DMS79 (cell line): Measurements from ENCODE around the gene PASK.
A peak's percentile ranks its signal among the peaks of the same experiment; 100 is the strongest.
"Not testable (repeated sequence)": the region's sequence is repeated elsewhere in the genome, so short reads cannot be mapped to it uniquely, and the experiment has no call there.

Experiments used
- DNase-seq: peaks from one replicate; lab custom pipeline; 2025; lab: John Stamatoyannopoulos, UW

Gene PASK

GRCh38 chr2:241105641-241106040 lies 43.6 kb downstream of the PASK start:
- DNase-seq, result no peak

DNA sequence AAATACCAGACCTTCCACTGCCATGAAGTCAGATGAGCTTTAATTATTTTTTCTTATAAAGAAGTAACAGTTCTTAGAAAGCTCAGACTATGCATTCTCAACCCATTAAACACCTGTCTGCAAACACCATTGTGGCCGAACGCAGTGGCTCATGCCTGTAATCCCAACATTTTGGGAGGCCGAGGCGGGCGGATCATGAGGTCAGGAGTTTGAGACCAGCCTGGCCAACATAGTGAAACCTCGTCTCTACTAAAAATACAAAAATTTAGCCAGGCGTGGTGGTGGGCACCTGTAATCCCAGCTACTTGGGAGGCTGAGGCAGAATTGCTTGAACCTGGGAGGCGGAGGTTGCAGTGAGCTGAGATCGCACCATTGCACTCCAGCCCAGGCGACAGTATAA lies 44.7 kb downstream of the PASK start:
- DNase-seq, result not testable (repeated sequence)

DNA sequence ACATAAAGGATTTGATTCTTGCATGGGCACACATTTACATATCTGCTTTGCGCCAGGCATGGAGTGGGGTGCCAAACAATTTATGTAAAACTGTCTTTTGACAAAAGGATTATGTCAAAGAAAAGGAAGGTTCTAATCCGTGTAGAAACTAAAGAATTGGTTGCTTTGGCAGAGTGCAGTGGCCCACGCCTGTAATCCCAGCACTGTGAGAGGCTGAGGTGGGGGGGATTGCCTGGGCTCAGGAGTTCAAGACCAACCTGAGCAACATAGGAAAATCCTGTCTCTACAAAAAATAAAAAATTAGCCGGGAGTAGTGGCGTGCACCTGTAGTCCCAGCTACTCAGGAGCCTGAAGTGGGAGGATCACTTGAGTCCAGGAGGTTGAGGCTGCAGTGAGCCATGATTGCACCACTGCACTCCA lies 46.1 kb downstream of the PASK start:
- peak; percentile 2 for DNase-seq

- DNase-seq, result peak; percentile 57
Measured at GRCh38 chr2:241102239-241102803, 47.0 kb downstream of the PASK start, which contains the start of gene MTERF4. TSS of gene MTERF4 (minus strand) at chr2:241102287. CDS start at chr2:241102273, 14 bp downstream.

DNA sequence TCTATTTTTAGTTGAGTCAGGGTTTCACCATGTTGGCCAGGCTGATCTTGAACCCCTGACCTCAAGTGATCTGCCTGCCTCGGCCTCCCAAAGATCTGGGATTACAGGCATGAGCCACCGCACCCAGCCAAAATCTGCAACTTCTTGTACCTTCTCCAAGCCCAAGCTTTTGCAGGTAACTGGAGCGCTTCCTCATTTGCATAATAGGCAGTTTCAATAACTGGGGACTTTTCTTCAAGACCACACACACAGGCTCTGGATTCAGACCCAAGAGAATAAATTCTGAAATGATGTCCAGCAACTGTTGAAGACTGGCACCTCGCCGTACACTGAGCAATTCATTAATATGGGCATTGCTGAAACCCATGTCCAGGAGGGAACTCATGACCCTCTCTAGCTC lies 50.0 kb downstream of the PASK start:
- no peak for DNase-seq

- no peak for DNase-seq
Measured at GRCh38 chr2:241096979-241097378, 52.3 kb downstream of the PASK start.

- no peak for DNase-seq
Measured at GRCh38 chr2:241095594-241096290, 53.5 kb downstream of the PASK start.

- DNase-seq, result no peak
Measured at GRCh38 chr2:241094924-241095420, 54.3 kb downstream of the PASK start.

DNA sequence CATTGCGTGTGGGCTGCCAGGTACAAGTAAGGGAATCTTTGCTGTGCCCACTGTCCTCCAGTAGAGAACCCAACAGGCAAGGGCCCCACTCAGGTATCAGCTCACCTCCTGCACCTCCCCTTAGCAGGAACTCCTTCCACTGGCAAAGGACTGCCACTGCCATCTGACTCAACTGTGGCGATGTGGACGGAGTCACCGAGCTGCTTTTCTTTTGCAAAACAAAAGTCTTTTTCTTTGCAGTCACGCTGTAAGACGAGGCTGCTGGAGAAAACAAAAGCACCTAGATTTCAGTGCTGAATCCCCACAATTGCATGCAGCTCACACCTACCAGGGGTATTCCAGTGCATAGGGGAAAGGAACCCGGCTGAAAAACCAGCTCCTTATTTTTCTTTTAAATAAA lies 55.1 kb downstream of the PASK start:
- no peak for DNase-seq

- not testable (repeated sequence) for DNase-seq
Measured at GRCh38 chr2:241093133-241093781, 56.0 kb downstream of the PASK start.

DNA sequence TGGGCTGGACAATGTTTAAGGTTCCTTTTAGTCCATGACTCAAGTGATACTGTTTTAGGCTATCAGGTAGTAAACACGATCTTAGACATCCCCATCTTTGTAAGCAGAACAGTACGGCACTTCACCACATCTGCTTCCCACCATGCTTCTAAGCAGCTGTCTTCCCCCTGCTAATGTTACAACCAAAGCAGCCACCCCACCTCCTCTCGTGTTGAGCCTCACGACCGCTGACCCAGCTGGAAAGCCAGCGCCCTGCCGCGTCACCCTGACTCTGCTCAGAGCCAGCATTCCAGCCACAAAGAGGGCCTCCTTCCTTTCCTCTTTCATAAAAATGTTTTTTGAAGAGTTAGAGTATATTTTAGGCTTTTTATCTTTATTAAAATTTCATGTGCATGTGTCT lies 56.6 kb downstream of the PASK start:
- DNase-seq, result no peak

DNA sequence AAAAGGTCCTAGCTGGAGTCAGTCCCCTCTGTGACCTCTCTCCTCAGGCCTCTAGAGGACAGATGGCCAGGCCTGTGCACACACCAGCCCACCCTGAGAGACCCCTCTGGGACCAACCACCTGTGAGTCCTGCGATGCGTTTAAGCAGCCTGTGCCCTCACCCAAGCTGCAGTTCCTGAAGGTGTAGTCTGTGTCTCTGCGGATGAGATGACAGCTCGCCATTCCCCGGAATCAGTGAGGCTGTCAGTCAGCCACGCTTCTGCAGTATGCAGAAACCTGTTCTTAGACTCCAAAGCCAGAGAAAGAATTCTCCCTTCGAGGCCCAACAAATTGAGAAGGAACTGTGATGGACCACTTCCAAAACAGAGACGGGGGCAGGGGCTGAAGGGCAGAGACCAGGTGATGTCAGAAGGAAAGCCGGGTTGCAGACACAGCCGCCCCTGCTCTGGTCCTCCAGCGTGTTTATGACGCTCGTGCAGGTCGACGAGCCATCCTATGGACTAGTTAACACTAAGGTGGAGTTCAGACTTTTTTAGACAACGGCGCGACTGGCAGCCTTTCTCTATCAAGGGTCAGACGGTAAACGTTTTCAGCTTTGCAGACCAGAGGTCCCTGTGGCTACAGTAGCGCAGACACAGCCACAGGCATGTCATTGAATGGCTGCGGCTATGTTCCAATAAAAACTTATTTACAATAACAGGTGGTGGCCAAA lies 57.4 kb downstream of the PASK start:
- DNase-seq, result no peak

DNA sequence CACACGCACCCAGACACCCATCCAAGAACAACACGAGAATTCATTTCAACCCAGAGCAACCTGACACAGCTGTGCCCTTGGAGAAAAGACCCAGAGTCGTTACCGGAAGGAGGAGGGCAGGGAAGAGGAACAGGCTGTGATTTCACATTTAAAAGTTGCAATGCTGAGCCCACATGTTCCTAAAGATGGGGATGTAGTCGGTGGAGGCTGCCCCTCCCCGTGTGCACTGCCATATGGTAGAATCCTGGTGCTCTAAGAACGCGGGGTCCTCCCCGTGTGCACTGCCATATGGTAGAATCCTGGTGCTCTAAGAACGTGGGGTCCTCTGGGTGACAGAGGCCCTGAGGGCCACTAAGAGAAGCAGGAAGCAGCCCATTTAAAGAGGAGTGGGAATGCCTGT lies 58.1 kb downstream of the PASK start:
- DNase-seq, result no peak

DNA sequence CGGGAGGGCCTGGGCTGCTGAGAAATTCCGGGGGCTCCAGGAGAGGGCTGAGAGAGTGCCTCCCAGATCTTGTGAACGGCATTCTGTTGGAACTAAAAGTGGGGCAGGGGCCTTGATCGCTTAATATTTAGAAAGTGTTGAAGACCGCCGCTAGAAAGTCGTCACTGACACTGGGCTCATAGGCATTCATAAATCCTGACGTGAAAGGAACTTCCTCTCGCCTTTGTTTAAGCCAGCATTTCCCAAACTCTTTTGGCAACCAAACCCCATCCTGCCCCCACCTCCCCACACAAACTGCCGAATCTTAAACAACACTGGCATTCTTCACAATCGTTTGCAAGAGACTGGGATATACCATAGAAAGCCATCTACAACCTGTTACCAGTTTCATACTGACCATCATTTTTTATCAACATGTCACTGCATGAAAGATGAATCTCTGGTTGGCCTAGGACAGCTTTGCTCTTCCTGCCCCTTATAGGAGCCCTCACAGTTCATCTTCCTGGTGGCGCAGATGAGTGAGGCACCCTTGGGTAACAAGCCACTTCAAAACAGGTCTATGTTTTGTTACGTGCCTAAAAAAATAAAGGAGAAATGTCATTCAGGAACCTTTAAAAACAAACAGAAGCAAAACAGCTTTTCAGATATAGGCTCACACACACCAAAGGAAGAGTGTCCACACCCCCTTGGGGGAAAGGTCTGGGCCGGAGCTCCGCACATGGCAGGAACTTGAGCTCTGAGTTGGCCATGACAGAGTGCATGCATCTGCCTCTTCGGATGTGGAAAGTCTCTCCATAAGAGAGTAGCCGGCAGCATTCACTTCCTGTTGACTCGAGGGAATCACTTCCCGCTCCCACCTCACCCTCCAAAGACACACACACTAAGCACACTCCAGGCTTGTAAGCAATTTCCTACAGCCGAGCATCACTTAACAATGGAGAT lies 60.2 kb downstream of the PASK start:
- no peak for DNase-seq

GRCh38 chr2:241088376-241088775 lies 60.9 kb downstream of the PASK start:
- no peak for DNase-seq

DNA sequence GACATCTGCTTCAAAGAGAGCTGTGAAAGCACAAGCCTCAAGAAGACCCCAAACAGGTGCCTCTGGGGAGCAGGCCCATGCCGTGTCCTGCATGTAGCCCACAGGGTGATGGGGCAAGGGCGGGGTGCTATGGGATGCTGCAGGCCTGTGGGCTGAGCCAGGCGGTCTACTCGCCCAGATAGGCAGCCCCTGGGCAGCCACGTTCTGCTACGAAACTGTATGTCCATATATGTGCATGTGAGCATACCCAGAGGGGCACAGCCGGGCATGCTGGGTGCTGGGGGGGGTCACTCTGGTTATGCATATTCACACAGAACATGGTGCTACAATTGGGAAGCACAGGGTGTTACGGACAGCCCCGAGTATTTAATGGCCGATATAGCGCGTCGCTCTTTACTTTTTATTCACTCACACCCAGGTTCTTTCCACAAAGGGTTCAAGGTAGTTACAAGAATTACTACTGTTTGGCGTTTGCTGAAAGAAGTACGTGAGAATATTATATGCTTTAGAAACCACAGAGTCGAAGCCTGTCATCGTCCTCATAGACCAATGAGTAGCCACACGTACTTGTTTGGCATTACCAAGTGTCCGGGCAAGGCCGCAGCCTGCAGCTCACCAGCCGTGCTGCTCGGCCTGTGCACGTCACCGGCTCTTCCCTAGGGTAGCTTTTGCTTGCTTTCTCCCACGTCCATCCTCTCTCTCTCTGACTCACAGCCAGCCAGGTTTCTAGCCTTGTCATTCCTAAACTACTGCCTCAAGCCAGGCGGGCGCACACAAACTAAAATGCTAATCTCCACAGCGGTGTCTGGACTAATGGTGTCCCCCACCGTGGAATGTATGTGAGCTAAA lies 61.6 kb downstream of the PASK start:
- no peak for DNase-seq

DNA sequence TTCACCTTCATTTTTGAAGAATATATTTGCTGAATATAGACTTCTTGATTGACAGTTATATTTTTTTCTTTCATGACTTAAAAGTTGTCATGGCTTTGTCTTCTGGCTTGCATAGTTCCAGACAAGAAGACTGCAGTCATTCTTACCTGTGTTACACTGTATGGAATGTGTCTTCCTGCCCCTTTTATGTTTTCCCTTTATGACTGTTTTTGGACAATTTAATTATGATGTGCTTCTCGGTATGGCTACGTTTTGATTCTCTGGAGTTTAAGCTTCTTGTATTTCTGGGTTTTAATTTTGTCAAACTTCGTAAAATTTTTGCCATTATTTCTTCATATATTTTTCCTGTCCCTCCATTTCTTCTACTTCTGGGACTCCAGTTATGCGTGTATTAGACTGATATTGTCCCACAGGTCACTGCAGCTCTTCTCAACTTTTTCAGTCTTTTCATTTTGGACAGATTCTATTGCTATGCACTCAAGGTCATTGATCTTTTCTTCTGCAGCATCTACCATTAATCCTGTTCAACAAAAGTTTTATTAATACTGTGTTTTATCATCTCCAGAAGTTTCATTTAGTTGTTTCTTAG lies 64.3 kb downstream of the PASK start:
- DNase-seq, result no peak

DNA sequence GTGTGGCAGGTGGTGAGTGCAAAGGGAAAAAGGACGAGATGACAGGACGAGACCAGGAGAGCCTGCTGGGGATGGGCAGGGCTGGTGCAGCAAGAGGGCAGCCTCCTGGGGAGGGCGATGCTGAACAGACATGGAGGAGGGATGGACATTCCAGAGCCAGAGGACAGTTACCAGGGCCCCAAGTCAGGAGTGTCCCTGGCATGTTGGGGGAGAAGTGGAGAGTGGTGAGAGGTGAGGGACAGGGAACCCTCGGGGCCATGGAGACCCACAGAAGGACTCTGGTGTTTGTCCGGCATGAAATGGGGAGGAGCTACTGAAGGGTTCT lies 66.2 kb downstream of the PASK start:
- DNase-seq, result no peak

GRCh38 chr2:241082341-241083090 lies 66.8 kb downstream of the PASK start:
- DNase-seq, result no peak
